K562 (cell line): ENCODE results near the gene CRB2.

Source experiments
- ARID4B ChIP-seq: sonication (generic); formaldehyde crosslinking; IDR thresholded peaks from 2 replicates; pipeline ENCODE4 v1.8.0; 2022; ENCODE audit warnings: mild to moderate bottlenecking, missing genetic modification reagents
- CTCF ChIP-seq, 3 experiments: IDR thresholded peaks in 2 of 3; conservative IDR thresholded peaks in 1 of 3; 2 replicates each; pipeline ENCODE4 v1.5.1; 2011 to 2012; ENCODE audit warnings: low read length in 3 of 3, mild to moderate bottlenecking in 3 of 3, control low read depth in 2 of 3, improper control_type of control experiment in 1 of 3, inconsistent platforms in 1 of 3, low read depth in 1 of 3, mixed read lengths in 1 of 3, moderate library complexity in 1 of 3; ENCODE audit not compliant: insufficient read depth in 2 of 3
- EGR1 ChIP-seq: fragments of 450-650 bp; conservative IDR thresholded peaks from 2 replicates; pipeline ENCODE4 v1.6.1; 2017; ENCODE audit warnings: mild to moderate bottlenecking
- EP300 ChIP-seq: IDR thresholded peaks from 2 replicates; pipeline ENCODE4 v1.6.1; 2012; ENCODE audit warnings: low read length, improper control_type of control experiment
- ESRRA ChIP-seq: fragments of 450-650 bp; IDR thresholded peaks from 2 replicates; pipeline ENCODE4 v1.6.1; 2014; ENCODE audit warnings: low read depth, mild to moderate bottlenecking, moderate library complexity, borderline replicate concordance
- MAFG ChIP-seq: fragments of 450-650 bp; conservative IDR thresholded peaks from 2 replicates; pipeline ENCODE4 v1.6.1; 2016; ENCODE audit warnings: missing genetic modification characterization, missing compliant biosample characterization
- MAX ChIP-seq: sonication (generic); formaldehyde crosslinking; IDR thresholded peaks from 2 replicates; pipeline ENCODE4 v1.9.0; 2022; ENCODE audit warnings: mild to moderate bottlenecking, missing genetic modification reagents
- NFATC3 ChIP-seq: fragments of 450-650 bp; IDR thresholded peaks from 2 replicates; pipeline ENCODE4 v1.6.1; 2017; ENCODE audit warnings: mild to moderate bottlenecking
- NRF1 ChIP-seq, 2 experiments: fragments of 450-650 bp; IDR thresholded peaks in 1 of 2; conservative IDR thresholded peaks in 1 of 2; 2 replicates each; pipeline ENCODE4 v1.6.1; 2014; ENCODE audit warnings: mild to moderate bottlenecking in 2 of 2
- PHF20 ChIP-seq: fragments of 450-650 bp; IDR thresholded peaks from 2 replicates; pipeline ENCODE4 v1.6.1; 2018; ENCODE audit not compliant: partially characterized antibody
- POLR2A ChIP-seq: fragments of 450-650 bp; conservative IDR thresholded peaks from 2 replicates; pipeline ENCODE4 v1.6.1; 2016
- SMC3 ChIP-seq: conservative IDR thresholded peaks from 2 replicates; pipeline ENCODE4 v1.6.1; 2011; ENCODE audit warnings: low read depth, low read length, improper control_type of control experiment; ENCODE audit not compliant: insufficient read depth
- SPI1 ChIP-seq: IDR thresholded peaks from 2 replicates; pipeline ENCODE4 v1.6.1; 2011; ENCODE audit warnings: low read depth, low read length, control low read depth, borderline replicate concordance

DNA sequence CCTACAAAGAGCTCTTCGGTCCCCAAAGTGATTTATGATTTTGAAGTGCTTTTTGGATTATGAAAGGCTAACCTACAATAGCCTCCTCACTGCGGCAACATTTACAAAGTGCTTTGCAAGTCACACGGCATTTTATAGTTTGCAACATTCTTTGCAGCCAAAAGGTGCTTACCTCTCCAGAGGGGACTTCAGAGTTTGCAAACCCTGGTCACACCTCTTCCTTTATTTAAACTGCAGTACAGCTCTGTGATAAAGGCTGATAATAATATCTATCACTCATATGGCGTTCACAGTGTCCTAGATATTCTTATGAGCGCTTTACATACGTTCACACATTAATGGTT lies 20.0 kb upstream of the CRB2 start:
- TF ChIP-seq NRF1 (conservative IDR thresholded peaks at IDR 0.05 in 1 of 2, IDR thresholded peaks at IDR 0.05 in 1 of 2) = no peak
- no peak for TF ChIP-seq CTCF (IDR thresholded peaks at IDR 0.05 in 2 of 3, conservative IDR thresholded peaks at IDR 0.05 in 1 of 3; ENCODE audit: insufficient read depth in 2 of 3, low read depth in 1 of 3, low read length in 3 of 3)
- no peak for TF ChIP-seq EGR1
- TF ChIP-seq MAX = no peak
- no peak for TF ChIP-seq ARID4B (CRISPR knock-in tag)
- TF ChIP-seq POLR2A = no peak
- TF ChIP-seq SMC3 = no peak
- no peak for TF ChIP-seq PHF20
- TF ChIP-seq NFATC3 = no peak
- TF ChIP-seq EP300 = no peak
- TF ChIP-seq SPI1 = no peak
- TF ChIP-seq ESRRA = no peak
- no peak for TF ChIP-seq MAFG
